ENCODE measurements around the gene IQSEC1.

- TF ChIP-seq CTCF (IDR thresholded peaks at IDR 0.05; ENCODE audit: insufficient read depth, low read length, poor library complexity, severe bottlenecking): no peak
- no peak for TF ChIP-seq EZH2phosphoT487 (conservative IDR thresholded peaks at IDR 0.05; ENCODE audit: low read length)
Observed at GRCh38 chr3:13016721-13017255, 56.4 kb downstream of the IQSEC1 start.
